ENCODE measurements around the gene FGF19.
"Not testable (repeated sequence)": the region's sequence is repeated elsewhere in the genome, so short reads cannot be mapped to it uniquely, and the experiment has no call there.

The FGF19 gene

DNA sequence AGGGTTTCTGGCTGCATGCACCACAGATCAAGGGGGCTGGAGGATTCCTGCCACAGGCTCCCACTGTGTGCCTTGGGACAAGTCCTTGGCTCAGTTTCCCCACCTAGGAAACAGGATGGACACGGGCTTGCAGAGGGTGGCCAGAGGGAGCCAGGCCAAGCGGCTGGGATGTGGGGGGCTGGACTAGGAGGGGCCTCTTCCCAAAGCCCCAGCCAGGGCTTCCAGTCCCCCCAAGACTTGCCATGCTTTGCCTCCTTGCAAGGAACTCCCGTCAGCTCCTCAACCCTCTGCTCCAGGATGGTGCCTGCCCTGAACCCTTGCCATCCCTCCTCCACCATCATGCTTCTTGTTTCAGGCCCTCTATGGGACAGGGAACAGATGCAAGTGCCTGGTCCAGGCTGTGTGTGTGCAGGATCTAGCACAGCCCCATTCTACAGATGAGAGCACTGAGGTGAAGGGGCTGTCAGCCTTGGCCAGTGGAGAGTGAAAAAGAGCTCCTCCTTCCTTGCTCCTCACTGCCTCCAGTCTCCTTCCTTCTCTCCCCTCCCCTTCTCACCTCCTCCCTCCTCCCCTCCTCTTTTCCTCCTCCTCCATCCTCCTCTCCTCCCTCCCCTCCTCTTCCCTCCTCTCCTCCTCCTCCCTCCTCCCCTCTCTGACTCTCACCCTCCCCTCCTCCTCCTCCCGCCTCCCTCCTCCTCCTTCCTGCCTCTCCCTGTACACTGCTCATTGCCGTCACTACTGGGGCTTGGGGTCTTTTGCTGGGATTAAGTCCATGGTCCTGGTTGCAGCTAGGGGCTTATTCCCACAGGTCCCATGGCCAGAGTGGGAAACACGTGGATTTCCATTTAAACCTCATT is 13.3 kb upstream of the FGF19 start:
- DNase-seq, result no peak

GRCh38 chr11:69716099-69716498 is 12.3 kb upstream of the FGF19 start:
- no peak for DNase-seq

DNA sequence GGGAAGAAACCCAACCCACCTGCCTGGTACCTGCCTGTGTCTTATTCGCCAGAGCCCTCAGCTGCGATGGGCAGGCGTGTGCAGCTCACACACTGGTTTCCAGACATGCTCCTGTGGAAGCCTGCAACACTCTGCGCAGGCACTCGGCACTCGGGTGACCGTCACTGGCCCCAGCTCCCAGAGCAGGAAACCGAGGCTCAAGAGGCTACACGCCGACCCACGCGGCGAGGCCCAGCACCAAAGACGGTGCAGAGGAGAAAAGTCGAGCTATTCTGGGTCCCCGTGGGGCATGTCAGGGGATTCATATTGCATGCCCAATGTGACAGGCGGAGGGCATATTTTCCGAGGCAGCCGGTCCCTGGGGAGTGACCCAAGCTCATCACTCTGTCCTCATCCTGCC is 11.6 kb upstream of the FGF19 start:
- DNase-seq, result no peak

DNA sequence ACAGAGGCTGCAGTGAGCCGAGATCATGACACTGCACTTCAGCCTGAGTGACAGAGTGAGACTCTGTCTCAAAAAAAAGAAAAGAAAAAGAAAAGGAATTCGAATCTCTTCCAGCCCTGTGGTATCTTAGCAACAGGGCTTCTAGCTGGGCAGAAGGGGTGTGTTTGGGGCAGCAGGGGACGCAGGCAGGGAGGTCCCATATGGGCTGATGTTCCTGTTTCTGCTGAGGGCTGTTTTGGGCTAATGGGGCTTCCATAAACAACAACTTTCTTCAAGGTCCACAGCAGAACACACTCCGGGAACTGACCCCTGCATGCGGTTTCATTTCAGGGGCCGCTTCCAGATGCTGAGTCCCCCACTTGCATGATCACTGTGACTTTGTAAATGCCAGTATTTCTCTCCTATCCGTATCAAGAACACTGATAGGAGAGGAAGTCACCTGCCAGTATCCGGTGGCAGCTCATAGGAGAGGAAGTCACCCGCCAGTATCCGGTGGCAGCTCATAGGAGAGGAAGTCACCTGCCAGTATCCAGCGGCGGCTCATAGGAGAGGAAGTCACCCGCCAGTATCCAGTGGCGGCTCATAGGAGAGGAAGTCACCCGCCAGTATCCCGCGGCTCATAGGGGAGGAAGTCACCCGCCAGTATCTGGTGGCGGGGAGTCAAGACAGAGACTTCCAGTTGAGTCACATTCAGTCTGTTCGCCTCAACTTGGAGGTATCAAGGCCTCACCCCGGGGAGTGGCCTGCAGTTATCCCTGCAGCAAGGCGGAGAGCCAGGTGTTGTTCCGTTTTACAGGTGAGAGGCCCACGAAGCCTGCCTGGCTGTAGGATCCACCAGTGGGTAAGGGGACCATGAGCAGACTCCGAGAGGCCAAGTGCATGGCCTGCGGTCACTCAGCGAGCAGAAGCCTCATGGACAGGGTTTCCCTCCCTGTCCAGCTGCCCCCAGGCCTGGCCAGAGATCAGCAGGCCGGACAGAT is 8.3 kb upstream of the FGF19 start:
- no peak for DNase-seq

- DNase-seq, result no peak
Observed at GRCh38 chr11:69708736-69709401, 5.0 kb upstream of the FGF19 start.

- DNase-seq, result no peak
Observed at GRCh38 chr11:69707176-69707575, 3.4 kb upstream of the FGF19 start.

GRCh38 chr11:69705901-69706787 is 2.3 kb upstream of the FGF19 start:
- DNase-seq, result no peak

DNA sequence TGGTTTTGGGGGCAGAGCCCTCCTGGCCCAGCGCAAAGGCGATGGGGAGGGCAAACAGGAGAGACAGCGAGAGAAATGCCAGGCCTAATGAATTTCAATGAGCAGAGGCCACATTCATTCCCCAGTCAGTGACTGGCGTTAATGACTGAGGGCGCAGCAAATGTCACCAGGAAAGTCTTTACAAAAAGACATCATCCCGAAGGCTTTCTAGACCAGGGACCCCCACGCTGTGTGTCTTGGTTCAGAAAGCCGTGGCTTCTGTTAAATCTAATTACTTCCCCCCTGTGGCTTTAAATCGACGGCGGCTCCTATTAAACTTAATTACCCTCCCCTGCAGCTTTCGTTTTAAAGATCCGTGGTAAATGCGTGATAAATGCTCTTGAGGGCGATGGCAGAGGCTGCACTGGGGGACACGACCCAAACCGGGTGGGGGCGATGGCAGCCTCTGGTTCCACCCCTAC is 1.6 kb upstream of the FGF19 start:
- DNase-seq, result no peak

DNA sequence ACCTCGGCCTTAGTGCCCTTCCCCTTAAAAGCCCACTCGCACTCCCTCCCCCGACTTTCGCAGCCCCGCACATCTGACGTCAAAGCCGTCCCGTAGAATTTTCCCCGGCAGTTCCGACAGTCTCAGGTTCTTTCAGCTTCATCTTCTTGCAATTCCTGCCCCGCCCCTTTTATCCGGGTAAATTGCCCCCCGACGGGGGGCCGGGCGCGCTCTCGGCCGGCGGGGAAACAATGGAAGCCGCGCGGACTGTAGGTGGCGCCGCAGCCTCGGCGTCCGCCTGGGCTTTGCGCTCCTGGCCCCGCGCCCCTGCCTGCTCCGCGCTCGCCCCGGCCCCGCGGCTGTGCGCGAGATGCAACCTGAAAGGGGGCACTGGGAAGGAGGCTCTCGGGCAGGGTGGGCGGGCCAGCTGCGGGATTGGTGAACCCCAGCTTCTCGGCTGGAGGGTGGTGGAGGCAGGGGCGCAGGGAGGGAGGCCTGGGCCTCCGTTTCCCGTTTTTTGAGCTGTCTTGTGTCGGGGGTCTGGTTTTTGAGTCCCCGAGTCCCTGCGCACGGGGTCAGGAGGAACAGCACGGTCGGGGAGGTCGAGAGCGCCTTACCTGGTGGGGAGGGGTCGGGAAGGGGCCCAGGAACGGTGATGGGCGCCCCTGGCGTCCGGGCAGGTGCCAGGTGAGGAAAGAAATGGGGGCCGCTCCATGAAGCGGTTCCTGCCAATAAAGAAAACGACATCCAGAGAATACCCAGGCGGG is 859 bp upstream of the FGF19 start:
- no peak for DNase-seq

DNA sequence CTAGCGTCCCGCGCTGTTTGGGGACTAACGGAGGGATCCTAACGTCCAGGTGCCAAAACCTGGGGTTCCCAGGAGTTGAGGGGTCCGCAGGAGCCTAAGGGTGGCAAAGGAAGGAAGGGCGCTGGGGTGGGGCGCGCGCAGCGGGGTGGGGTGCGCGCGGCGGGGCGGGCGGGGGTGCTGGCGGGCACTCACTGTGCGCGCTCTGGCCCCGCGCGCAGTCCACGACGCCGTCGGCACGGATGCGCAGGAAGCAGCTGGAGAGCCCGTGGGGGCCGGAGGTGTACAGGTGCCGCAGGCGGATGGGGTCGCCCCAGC is 412 bp downstream of the FGF19 start:
- no peak for DNase-seq

- no peak for DNase-seq
Observed at GRCh38 chr11:69702769-69703452, 911 bp downstream of the FGF19 start.

DNA sequence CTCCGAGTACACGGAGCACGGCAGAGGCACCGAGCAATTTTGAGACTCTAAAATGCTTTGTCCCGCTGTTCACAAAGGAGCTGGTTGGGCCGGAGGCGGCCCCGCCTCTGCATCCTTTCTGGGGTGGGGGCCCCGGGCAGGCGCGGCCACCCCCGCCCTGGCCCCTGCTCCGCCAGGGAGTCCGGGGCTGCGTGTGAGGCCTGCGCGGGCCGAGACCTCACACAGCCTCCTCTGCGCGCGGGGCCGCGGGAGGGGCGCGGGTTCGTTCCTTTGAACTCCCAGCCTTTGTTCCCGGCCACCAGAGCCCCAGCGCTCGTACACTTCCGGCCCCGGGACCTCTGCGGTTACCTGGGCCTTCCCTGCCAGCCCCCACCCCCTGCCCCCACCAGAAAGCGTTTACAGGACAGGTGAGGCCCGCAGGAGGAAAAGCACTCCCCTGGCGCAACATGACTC is 1.6 kb downstream of the FGF19 start:
- DNase-seq, result no peak

GRCh38 chr11:69700278-69701140 is 3.3 kb downstream of the FGF19 start:
- DNase-seq, result no peak

DNA sequence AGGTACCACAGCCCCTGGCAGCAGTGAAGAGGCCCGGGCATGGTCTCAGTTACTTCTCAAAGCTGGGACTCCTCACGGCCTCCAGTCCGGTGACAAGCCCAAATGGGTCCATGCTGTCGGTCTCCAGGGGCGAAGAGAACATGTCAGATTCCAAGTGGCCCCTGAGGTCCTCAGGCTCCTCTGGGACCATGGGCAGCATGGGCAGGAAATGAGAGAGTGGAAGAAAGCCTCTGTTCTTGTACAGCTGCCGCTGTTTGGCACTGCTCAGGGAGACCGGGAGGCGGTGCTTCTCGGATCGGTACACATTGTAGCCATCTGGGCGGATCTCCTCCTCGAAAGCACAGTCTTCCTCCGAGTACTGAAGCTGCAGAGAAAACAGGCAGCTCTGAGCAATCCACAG is 4.6 kb downstream of the FGF19 start:
- DNase-seq, result no peak

DNA sequence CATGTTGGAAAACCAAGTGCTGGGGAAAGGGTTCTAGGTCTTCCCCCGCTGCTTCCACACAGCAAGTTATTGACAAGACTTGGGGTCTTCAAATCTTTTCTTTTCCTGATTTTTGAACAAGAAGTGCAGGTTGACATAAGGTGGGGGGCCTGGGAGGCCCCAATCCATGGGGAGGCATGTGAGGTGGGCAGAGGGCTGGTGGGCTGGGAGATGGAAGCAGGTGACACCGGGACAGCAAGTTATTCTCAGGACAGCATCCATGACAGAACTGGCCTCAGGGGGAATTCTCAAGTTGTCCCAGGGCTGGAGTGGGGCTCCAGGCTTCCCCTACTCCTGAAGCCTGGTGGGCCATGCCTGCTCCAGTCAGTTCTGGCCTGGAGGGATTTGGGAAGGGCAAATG is 5.5 kb downstream of the FGF19 start:
- DNase-seq, result no peak

DNA sequence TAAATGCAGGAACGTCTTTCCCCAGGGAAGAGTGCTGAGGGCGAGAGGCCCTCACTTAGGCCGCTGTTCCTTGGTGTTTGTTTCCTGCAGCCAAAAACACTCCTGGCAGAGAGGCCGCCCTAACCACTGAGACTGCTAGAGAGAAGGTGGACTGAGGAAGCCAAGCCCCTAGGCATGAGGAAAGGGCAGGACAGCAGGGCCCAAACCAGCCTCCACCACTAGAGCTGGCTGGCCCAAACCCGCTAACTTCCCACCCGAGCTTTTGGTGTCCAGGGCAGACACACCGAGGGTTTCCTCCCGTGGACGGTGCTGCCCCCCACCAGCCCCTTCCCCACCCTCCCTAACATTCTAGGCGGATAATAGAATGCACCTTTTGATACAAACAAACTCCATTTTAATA is 6.0 kb downstream of the FGF19 start:
- DNase-seq, result no peak

DNA sequence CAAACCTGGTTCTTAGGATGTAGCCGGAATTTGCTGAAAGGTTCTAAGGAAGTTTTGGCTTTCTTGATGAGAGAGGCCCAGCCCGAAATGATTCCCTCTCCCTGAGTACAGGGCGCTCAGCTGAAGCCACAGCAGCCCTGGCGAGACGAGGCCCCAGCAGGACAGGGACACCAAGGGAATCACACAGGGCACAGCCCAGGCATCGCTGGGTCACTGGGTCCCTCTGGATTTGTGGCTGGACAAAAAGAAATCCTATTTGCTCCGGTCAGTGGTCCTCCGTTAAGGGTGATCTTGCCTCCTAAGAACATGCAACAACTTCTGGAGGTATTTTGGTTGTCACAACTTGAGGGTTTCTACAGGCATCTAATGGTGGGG is 6.4 kb downstream of the FGF19 start:
- DNase-seq, result no peak

- DNase-seq, result no peak
Observed at GRCh38 chr11:69696749-69697468, 6.9 kb downstream of the FGF19 start.

DNA sequence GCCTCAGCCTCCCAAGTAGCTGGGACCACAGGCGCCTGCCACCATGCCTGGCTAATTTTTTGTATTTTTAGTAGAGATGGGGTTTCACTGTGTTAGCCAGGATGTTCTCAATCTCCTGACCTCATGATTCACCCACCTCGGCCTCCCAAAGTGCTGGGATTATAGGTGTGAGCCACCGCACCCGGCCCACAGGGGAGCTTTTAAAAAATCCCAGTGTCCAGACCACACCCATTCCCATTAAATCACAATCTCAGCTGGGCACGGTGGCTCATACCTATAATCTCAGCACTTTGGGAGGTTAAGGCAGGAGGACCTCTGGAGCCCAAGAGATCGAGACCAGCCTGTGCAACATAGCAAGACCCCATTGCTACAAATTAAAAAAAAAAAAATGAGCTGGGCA is 7.8 kb downstream of the FGF19 start:
- DNase-seq, result not testable (repeated sequence)

Measured in GOT3 (cell line).